K562 (cell line): ENCODE data around the gene SLC7A14. TPM values are rescaled to one million over a fixed set of nuclear protein-coding genes. Genes with fewer than 3 reads are reported as not detected.

Source experiments
- ATAC-seq: fragments of 200-7000 bp; cut with Tn5 transposase; 3 replicates; pipeline ENCODE4 v1.9.1; 2020; ENCODE audit warnings: moderate library complexity
- BruUV-seq: library from RNA; stranded (reverse); fragments of 400-500 nt; replicated peaks from 2 replicates; lab custom pipeline; 2021; lab: Mats Ljungman, UMichigan
- CTCF ChIA-PET: fragments of 300-600 bp; formaldehyde crosslinking; extraction: SDS; loops from one replicate; lab custom pipeline; 2021; ENCODE audit warnings: low intra/inter-chr PET ratio; lab: Yijun Ruan, JAX
- POLR2A ChIA-PET: fragments of 300-600, 350-650 bp; sonication (Branson Sonifier 250); formaldehyde crosslinking; extraction: SDS; loops from one replicate; lab custom pipeline; 2021; ENCODE audit warnings: antibody characterized with exemption, inconsistent platforms; lab: Yijun Ruan, JAX
- DNase-seq, 4 experiments: peaks; one replicate each; pipeline versions ENCODE4 v3.0.0 to v3.0.0-alpha.2; 2011 to 2018; ENCODE audit warnings: low spot score in 3 of 4, mixed read lengths in 3 of 4; ENCODE audit errors: extremely low read depth in 1 of 4
- FAIRE-seq: peaks from 2 replicates; lab custom pipeline; 2011; peaks lifted over from hg19 to GRCh38; lab: Jason Lieb, UNC
- H2AFZ ChIP-seq: 2 replicates; pipeline ENCODE4 v1.6.0; 2011; ENCODE audit warnings: low read depth, low read length, control low read depth, inconsistent platforms
- H3K27ac ChIP-seq: fragments of 200-600 bp; 3 replicates; pipeline ENCODE4 v1.8.0; 2011; ENCODE audit warnings: low read depth, mild to moderate bottlenecking, control low read depth, inconsistent platforms, low read length, moderate library complexity, mixed read lengths; ENCODE audit errors: extremely low read depth
- H3K27me3 ChIP-seq, 2 experiments: fragments of 300-600 bp in 1 of 2; 2 replicates in 1 of 2; 3 replicates in 1 of 2; pipeline versions ENCODE4 v1.6.0 to v1.8.0; 2011; ENCODE audit warnings: inconsistent platforms in 2 of 2, low read length in 2 of 2, mild to moderate bottlenecking in 1 of 2, mixed read lengths in 1 of 2, moderate library complexity in 1 of 2; ENCODE audit not compliant: control insufficient read depth in 2 of 2, insufficient read depth in 2 of 2
- H3K36me3 ChIP-seq: fragments of 300-600 bp; 3 replicates; pipeline ENCODE4 v1.8.0; 2011; ENCODE audit warnings: mild to moderate bottlenecking, low read length, inconsistent platforms; ENCODE audit not compliant: control insufficient read depth, insufficient read depth
- H3K4me1 ChIP-seq, 2 experiments: fragments of 200-600 bp in 1 of 2; replicated peaks in 1 of 2; 2 replicates in 1 of 2; 3 replicates in 1 of 2; pipeline versions ENCODE4 v1.5.1 to v1.8.0; 2011; ENCODE audit warnings: inconsistent platforms in 2 of 2, low read length in 2 of 2, mild to moderate bottlenecking in 1 of 2, mixed read lengths in 1 of 2, moderate library complexity in 1 of 2; ENCODE audit not compliant: control insufficient read depth in 2 of 2, insufficient read depth in 2 of 2
- H3K4me2 ChIP-seq: 2 replicates; pipeline ENCODE4 v1.6.1; 2011; ENCODE audit warnings: low read length, control low read depth, inconsistent platforms, mixed read lengths; ENCODE audit not compliant: insufficient read depth
- H3K4me3 ChIP-seq: fragments of 200-600 bp; sonication (generic), shearing (Covaris generic); 2 replicates; pipeline ENCODE4 v1.5.1; 2016; ENCODE audit warnings: control low read depth, inconsistent platforms
- H3K79me2 ChIP-seq: fragments of 200-600 bp; 3 replicates; pipeline ENCODE4 v1.8.0; 2011; ENCODE audit warnings: low read length, inconsistent platforms; ENCODE audit not compliant: control insufficient read depth, insufficient read depth
- H3K9ac ChIP-seq, 2 experiments: 2 replicates each; pipeline versions ENCODE4 v1.6.0 to v1.6.1; 2011; ENCODE audit warnings: low read depth in 2 of 2, low read length in 2 of 2, control low read depth in 1 of 2, inconsistent platforms in 1 of 2, mild to moderate bottlenecking in 1 of 2, mixed read lengths in 1 of 2; ENCODE audit not compliant: insufficient read depth in 1 of 2
- H3K9me1 ChIP-seq: one replicate; pipeline ENCODE4 v1.6.0; 2011; ENCODE audit warnings: inconsistent platforms, mild to moderate bottlenecking, low read length, moderate library complexity; ENCODE audit not compliant: control insufficient read depth, insufficient read depth
- H3K9me3 ChIP-seq: replicated peaks from 2 replicates; pipeline ENCODE4 v1.5.1; 2011; ENCODE audit warnings: low read depth, low read length, inconsistent platforms; ENCODE audit not compliant: control insufficient read depth, insufficient read depth
- H4K20me1 ChIP-seq: replicated peaks from 2 replicates; pipeline ENCODE4 v1.6.1; 2011; ENCODE audit warnings: low read length, inconsistent platforms, mixed read lengths; ENCODE audit not compliant: control insufficient read depth, insufficient read depth
- GTF2F1 ChIP-seq: IDR thresholded peaks from 2 replicates; pipeline ENCODE4 v1.6.1; 2011; ENCODE audit warnings: low read depth, low read length, improper control_type of control experiment
- MED1 ChIP-seq: sonication (generic); formaldehyde crosslinking; IDR thresholded peaks from 2 replicates; pipeline ENCODE4 v1.8.1; 2023; ENCODE audit warnings: missing genetic modification reagents, borderline replicate concordance
- NCOA4 ChIP-seq: fragments of 450-650 bp; IDR thresholded peaks from 2 replicates; pipeline ENCODE4 v1.6.1; 2018; ENCODE audit warnings: mild to moderate bottlenecking; ENCODE audit not compliant: partially characterized antibody
- NCOA6 ChIP-seq: fragments of 450-650 bp; IDR thresholded peaks from 2 replicates; pipeline ENCODE4 v1.6.1; 2017; ENCODE audit warnings: mild to moderate bottlenecking
- RBM34 ChIP-seq: fragments of 200-400 bp; formaldehyde crosslinking; IDR thresholded peaks from 2 replicates; pipeline ENCODE4 v1.6.1; 2018; ENCODE audit warnings: low read length, borderline replicate concordance; ENCODE audit not compliant: insufficient read depth
- RUNX1 ChIP-seq: sonication (generic); IDR thresholded peaks from 2 replicates; pipeline ENCODE4 v1.6.1; 2016; ENCODE audit warnings: antibody characterized with exemption, low read depth
- SAP30 ChIP-seq: fragments of 200-600 bp; sonication (generic); IDR thresholded peaks from 2 replicates; pipeline ENCODE4 v1.6.1; 2012; ENCODE audit warnings: borderline replicate concordance, low read depth, mild to moderate bottlenecking, moderate library complexity, low read length, control low read depth, inconsistent platforms; ENCODE audit not compliant: insufficient read depth, poor library complexity, severe bottlenecking
- ZC3H11A ChIP-seq: IDR thresholded peaks from 2 replicates; pipeline ENCODE4 v1.6.1; 2012; ENCODE audit warnings: low read depth, low read length, improper control_type of control experiment
- WGBS: fragments of 100-300 bp; shearing (Covaris generic); methylation state at CpG from one replicate; pipeline ENCODE4 v1.1.6; 2016; ENCODE audit warnings: low coverage, mixed read lengths; ENCODE audit not compliant: insufficient coverage; ENCODE audit errors: missing lambda C conversion rate; 5-methylcytosine and 5-hydroxymethylcytosine counted together
- in situ Hi-C: fragments of 300-500 bp; cut with MboI; formaldehyde crosslinking; loops from 4 replicates; pipeline ENCODE4 v1.15.0; 2018; ENCODE audit warnings: inconsistent platforms, mixed read lengths
- intact Hi-C: fragments of 100-400 bp; cut with micrococcal nuclease; formaldehyde crosslinking; loops from 2 replicates; pipeline ENCODE4 v1.14.2; 2022
- polyA plus RNA-seq, 8 experiments: library from polyadenylated mRNA; depleted of rRNA in 4 of 8; stranded (reverse) in 5 of 8; unstranded in 3 of 8; fragments of >200 nt; fragmentation: Nextera tagmentation in 2 of 8; fragmentation: Illumina TruSeq in 1 of 8; extraction: Ambion mirVana in 2 of 8; extraction: Trizol in 1 of 8; gene quantifications; 2 replicates each; pipeline versions ENCODE4 v1.2.1 to v1.2.3, GENCODE V29; 2011 to 2014; ENCODE audit warnings: inconsistent platforms in 1 of 8, missing spikeins in 1 of 8
- total RNA-seq, 7 experiments: library from RNA; depleted of rRNA in 6 of 7; stranded (reverse); fragments of >200 nt in 6 of 7; fragmentation: Illumina TruSeq in 2 of 7; extraction: Trizol in 2 of 7; gene quantifications; 2 replicates each; pipeline versions ENCODE4 v1.2.1 to v1.2.3, GENCODE V29; 2011 to 2021; ENCODE audit warnings: low replicate concordance in 1 of 7
- TF ChIP-seq, protein P1 (sequence below): fragments of 450-650 bp; formaldehyde crosslinking; IDR thresholded peaks from 2 replicates; pipeline ENCODE4 v1.4.0; 2020; ENCODE audit warnings: mild to moderate bottlenecking, moderate library complexity

Gene SLC7A14
- total and polyA plus RNA-seq, 9 of the 15 experiments (the other 6 are each of a cell fraction or from before 2014, with no cell fraction given) = not detected

DNA sequence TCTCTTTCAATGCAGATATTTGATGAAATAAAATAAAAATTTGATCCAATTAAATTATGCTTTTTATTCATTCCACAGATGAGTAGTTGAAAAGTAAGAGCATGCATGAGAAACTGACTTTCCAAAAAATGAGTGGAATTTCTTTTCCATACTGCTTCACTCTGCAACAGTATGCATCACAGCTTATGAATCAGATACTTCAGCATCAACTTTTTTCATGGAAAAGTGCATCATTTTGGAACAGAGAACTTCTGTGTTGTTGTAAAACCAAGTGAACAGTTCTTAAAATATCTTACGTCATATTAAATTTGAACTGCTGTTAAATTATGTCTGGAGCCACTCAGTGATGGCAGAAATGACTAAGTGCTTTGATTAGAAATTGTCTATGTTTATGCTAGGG lies 16.7 kb upstream of the SLC7A14 start:
- TF ChIP-seq RBM34 (no peak), RUNX1 (no peak), MED1 (CRISPR knock-in tag) (no peak), NCOA6 (no peak), NCOA4 (no peak), ZC3H11A (no peak), GTF2F1 (no peak), SAP30 (no peak)
- TF ChIP-seq, protein P1, sequence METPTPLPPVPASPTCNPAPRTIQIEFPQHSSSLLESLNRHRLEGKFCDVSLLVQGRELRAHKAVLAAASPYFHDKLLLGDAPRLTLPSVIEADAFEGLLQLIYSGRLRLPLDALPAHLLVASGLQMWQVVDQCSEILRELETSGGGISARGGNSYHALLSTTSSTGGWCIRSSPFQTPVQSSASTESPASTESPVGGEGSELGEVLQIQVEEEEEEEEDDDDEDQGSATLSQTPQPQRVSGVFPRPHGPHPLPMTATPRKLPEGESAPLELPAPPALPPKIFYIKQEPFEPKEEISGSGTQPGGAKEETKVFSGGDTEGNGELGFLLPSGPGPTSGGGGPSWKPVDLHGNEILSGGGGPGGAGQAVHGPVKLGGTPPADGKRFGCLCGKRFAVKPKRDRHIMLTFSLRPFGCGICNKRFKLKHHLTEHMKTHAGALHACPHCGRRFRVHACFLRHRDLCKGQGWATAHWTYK (CRISPR knock-in tag) = no peak
- H4K20me1 ChIP-seq = no peaks in the 10 kb centered on the region
- no peaks in the 10 kb centered on the region for H3K9me1 ChIP-seq
- intact Hi-C loops = no loop called here
- FAIRE-seq = no peak
- ChIA-PET POLR2A (interaction anchor here (0.7 kb wide), 2 partner anchors 267 to 1983 kb away, joined by 3 to 4 read pairs; partner anchors contain the start of gene RPL22L1), CTCF (no interaction called here)
- no peaks in the 10 kb centered on the region for H3K36me3 ChIP-seq
- ATAC-seq = no peak
- H3K27ac ChIP-seq = no peak overlapping the region
- no peak overlapping the region for H3K4me2 ChIP-seq
- H3K4me1 ChIP-seq = no peaks in the 10 kb centered on the region
- H3K4me3 ChIP-seq = no peak overlapping the region
- H3K27me3 ChIP-seq = no peaks in the 10 kb centered on the region
- no peak for DNase-seq
- H2AFZ ChIP-seq = no peak overlapping the region
- in situ Hi-C loops = no loop called here
- 60% methylated on average over 1 of the region's 1 CpG for WGBS
- no TSS peak for BruUV-seq
- no peak overlapping the region for H3K9ac ChIP-seq
- no peaks in the 10 kb centered on the region for H3K9me3 ChIP-seq
- no peaks in the 10 kb centered on the region for H3K79me2 ChIP-seq
